KBM-7 (cell line): ENCODE measurements around the gene RHBG.

ENCODE experiments used
- DNase-seq: peaks from one replicate; pipeline ENCODE4 v3.0.0-alpha.2; 2015
- in situ Hi-C: fragments of 300-500 bp; cut with MboI; formaldehyde crosslinking; loops from 2 replicates; pipeline ENCODE4 v1.14.3; 2020; ENCODE audit warnings: low sequenced_read_pairs, low pct_unique_long_range_greater_than_20kb, mixed read lengths

Gene RHBG

DNA sequence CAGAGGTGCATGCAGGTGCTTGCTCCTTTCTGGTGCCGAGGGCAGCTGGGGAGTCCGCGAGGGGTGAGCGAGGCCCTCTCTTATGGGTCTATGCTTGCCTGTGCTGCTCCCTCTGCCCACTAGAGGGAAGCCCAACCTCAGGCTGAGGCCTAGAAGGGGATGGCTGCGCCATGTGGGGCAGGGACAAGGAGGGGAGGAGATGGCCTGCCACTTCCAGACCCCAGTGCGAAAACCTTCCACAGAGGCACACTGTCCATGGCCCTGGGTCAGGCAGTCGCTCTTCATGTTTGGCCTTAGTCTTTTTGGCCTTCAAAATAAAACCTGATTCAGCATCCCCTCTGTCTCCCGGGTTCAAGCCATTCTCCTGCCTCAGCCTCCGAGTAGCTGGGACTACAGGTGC is 14.0 kb downstream of the RHBG start:
- DNase-seq: peak; percentile 58
- in situ Hi-C loops: loop anchor here (10.0 kb wide), 1 partner anchor 62 kb away; no protein-coding TSS in a partner anchor

DNA sequence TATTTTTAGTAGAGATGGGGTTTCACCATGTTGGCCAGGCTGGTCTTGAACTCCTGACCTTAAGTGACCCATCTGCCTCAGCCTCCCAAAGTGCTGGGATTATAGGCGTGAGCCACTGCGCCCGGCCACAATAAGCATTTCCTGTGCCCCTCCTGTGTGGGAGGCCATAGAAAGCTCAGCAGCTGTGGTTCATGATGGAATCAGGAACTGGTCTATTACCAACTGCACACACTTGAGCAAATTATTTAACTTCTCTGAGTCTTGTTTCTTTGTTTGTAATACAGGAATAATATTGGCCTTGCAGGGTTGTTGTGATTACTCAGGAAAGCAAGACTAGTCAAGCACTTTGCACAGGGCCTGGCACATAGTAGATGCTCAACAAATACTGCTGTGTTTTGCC is 15.0 kb downstream of the RHBG start:
- DNase-seq: peak; percentile 63
- in situ Hi-C loops: loop anchor here (10.0 kb wide), 1 partner anchor 61 kb away; no protein-coding TSS in a partner anchor

GRCh38 chr1:156384658-156385057 is 15.6 kb downstream of the RHBG start:
- in situ Hi-C loops: loop anchor here (10.0 kb wide), 1 partner anchor 60 kb away; no protein-coding TSS in a partner anchor
- DNase-seq: no peak

- DNase-seq: peak; percentile 75
- in situ Hi-C loops: loop anchor here (10.0 kb wide), 1 partner anchor 59 kb away; no protein-coding TSS in a partner anchor
These were observed 16.6 kb downstream of the RHBG start for GRCh38 chr1:156385534-156386031.

GRCh38 chr1:156386134-156386901 is 17.3 kb downstream of the RHBG start:
- DNase-seq: no peak
- in situ Hi-C loops: loop anchor here (10.0 kb wide), 1 partner anchor 58 kb away; no protein-coding TSS in a partner anchor

DNA sequence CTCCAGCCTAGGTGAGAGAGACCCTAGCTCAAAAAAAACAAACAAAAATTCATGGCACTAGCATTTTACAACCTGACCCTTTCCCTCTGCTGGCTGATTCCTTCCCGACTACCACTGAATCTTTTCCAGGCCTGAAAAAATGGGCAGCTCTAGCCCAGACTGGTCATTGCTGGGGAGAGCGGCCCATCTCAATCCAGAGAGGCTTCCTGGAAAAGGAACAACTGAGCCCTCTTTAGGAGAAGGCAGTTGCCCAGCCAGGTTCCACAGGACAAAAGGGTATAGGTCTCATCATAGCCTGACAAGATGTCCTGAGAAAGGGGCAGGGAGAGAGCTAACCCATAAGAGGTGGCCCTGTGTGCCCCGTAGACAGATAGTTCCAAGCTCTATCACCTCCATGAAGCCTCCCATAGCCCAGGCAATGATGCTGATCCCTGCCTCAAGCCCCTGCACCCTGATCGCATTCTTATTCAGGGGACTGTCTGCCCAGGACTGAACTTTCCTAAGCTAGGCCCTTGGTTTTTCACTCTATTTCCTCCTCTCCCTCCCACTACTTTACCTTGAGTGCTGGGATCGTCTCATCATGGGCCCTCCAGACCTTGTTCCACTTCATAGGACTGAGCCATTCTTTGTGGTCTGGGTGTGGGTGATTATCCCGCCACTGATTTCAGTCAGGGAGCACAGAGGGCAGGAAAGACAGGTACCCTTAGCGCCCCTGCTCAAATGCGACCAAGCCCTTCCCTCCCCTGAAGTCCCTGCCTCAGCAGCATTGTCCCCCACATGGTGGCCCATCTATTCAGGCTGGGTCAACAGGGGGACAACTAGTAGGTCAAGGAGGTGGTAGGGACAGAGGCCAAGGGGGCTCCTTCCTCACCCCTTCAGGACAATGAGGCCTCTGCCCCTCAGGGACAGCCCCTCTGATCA is 18.2 kb downstream of the RHBG start:
- in situ Hi-C loops: loop anchor here (10.0 kb wide), 1 partner anchor 58 kb away; no protein-coding TSS in a partner anchor

GRCh38 chr1:156387870-156388173 is 18.8 kb downstream of the RHBG start:
- in situ Hi-C loops: loop anchor here (10.0 kb wide), 1 partner anchor 57 kb away; no protein-coding TSS in a partner anchor
- DNase-seq: no peak

More for the DNA sequence above, 18.2 kb downstream of the RHBG start:
- DNase-seq: no peak

DNA sequence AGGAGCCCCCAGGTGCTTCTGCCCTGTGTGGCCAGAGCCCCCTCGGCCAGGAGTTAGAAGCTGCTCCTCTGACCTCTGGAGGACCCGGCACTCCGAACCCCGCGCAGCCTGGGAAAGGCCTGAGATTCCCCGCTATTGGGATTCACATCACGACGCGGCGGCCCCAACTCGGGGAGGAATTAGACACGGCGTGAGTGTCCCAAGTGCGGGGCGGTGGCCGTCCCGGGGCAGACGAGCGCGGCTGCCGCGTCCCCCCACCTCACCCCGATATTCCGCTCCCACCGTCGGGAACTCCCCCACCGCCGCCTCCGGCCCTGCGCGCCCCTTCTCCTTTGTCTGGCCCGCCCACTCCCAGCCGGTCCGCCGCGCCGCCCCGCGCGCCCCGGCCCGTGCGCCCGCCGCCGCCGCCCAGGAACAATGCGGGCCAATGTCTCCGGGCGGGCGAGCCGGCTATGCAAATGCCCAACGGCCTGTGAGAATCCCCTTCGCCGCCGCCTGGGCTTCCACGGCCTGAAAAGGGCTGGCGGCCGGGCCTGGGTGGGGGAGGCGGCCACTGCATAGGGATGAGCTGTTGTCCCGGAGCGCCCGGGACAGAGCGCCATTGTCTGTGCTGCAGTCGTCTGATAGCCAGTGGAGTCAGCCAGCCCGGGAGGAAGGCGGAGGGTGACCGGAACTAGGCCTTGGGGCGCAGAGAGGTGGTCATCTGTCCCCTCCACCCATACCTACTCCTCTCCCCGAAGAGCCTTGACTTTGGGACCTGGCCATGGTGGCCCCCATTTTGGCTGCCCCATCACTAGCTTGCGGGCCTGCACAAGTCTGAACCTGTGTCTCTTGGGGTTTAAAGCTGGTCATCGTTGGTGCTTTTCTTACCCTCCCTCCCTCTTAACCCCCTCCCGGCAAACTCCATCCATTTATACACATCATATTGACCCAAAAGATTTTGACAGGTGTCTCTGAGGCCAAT is 19.4 kb downstream of the RHBG start:
- no peak for DNase-seq
- in situ Hi-C loops: loop anchor here (10.0 kb wide), 1 partner anchor 56 kb away; no protein-coding TSS in a partner anchor

GRCh38 chr1:156389311-156389710 is 20.3 kb downstream of the RHBG start:
- DNase-seq: no peak
- in situ Hi-C loops: loop anchor here (10.0 kb wide), 1 partner anchor 55 kb away; no protein-coding TSS in a partner anchor

GRCh38 chr1:156390469-156391365 is 21.7 kb downstream of the RHBG start:
- in situ Hi-C loops: no loop called here
- no peak for DNase-seq

DNA sequence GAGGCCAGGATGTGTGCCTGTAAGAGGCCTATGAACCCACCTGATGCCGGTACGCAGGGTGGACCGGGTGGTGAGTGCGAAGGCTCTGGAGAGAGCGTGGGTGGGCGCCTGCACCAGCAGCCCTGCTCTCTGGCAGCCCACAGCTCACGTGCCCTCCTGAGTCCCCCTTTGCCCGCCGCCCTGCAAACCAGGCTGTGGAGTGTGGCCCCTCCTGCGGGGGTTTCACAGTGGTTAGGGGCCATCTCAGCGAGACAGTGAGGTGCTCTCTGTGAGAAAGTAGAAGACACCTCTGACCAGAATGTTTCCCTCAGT is 22.3 kb downstream of the RHBG start:
- in situ Hi-C loops: no loop called here

DNA sequence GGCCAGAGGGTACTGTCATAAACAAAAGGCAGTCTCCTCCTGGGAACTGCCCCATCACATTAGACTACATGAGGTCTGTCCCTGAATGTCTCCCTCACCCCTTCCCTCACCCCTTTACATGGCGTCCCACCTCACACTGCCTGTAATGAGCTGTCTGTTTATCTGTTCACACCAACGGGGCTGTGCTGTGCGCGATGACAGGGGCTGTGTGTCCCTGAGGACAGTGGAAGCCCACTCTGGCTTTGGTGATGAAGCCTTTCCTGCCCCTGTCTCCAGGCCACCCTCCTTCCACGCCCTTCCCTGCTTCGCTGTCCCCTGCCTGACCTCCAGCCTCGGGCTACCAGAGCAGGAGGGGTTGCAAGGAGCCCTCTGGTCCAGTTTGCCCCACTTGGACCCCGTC is 22.7 kb downstream of the RHBG start:
- in situ Hi-C loops: no loop called here
- DNase-seq: no peak

More for the DNA sequence above, 22.3 kb downstream of the RHBG start:
- DNase-seq: no peak

- in situ Hi-C loops: no loop called here
- no peak for DNase-seq
These were observed 23.4 kb downstream of the RHBG start for GRCh38 chr1:156392452-156392853.

DNA sequence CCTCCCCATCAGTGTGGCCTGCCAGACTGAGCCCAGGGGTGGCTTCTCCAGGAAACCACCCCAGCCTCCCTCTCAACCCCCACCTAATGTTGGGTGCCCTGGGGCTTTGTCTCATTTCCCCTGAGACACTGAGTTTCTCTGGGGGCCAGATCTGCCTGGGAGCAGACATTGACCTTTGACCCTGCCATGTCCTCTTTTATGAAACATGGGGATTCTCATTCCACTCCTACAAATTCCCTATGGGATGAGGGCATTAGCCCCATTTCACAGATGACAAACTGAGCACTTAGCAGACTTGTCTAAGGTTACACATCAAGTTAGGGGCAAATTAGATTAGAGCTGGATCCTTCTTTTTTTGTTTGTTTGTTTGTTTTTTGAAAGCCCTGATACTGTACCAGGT is 24.1 kb downstream of the RHBG start:
- in situ Hi-C loops: no loop called here
- DNase-seq: no peak

- DNase-seq: no peak
- in situ Hi-C loops: no loop called here
These were observed 25.1 kb downstream of the RHBG start for GRCh38 chr1:156394082-156394481.

DNA sequence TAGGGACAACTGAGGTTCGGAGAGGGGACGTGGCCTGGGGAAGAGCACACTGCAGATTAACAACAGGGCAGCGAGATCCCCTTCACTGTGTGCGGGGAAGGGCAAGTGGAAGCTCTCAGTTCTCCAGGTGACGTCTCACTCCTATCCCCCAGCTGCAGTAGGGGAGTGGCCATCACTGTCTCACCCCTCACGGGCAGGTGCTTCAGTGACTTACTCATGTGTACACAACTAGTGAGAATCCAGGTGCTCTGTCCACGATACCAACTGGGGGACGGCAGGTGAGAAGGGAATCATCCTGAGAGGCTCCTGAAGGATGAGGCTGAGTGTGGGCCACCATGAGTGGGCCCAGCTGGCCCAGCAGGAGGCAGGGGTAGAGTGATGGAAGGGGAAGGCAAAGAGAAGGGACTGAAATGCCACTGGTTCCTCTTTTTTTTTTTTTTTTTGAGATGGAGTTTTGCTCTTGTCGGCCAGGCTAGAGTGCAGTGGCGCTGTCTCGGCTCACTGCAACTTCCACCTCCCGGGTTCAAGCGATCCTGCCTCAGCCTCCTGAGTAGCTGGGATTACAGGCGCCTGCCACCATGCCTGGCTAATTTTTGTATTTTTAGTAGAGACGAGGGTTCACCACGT is 25.9 kb downstream of the RHBG start:
- in situ Hi-C loops: no loop called here
- DNase-seq: peak; percentile 82

- in situ Hi-C loops: no loop called here
- DNase-seq: no peak
These were observed 30.5 kb downstream of the RHBG start for GRCh38 chr1:156399355-156400125.
